NCI-H1048 (cell line): ENCODE results near the gene PRXL2A.
"Not testable (repeated sequence)": the region's sequence is repeated elsewhere in the genome, so short reads cannot be mapped to it uniquely, and the experiment has no call there.

Source experiments
- DNase-seq: peaks from one replicate; lab custom pipeline; 2025; lab: John Stamatoyannopoulos, UW

The PRXL2A gene

GRCh38 chr10:80477813-80478212 is 69.5 kb downstream of the PRXL2A start:
- no peak for DNase-seq

GRCh38 chr10:80480373-80480772 is 72.0 kb downstream of the PRXL2A start:
- DNase-seq = not testable (repeated sequence)

DNA sequence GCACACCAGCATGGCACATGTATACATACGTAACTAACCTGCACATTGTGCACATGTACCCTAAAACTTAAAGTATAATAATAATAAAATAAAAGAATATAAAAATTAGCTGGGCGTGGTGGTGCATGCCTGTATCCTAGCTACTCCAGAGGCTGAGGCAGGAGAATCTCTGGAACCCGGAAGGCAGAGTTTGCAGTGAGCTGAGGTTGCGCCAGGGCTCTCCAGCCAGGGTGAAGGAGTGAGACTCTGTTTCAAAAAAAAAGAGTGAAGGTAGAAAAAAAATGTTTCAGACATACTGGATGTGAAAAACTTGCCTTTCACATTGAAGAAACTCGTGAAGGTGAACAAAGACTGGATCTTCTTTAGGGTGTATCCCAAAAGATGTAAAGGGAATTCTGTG is 72.5 kb downstream of the PRXL2A start:
- no peak for DNase-seq

- no peak for DNase-seq
Observed at GRCh38 chr10:80484243-80484642, 75.9 kb downstream of the PRXL2A start.

GRCh38 chr10:80484676-80485075 is 76.3 kb downstream of the PRXL2A start:
- no peak for DNase-seq

DNA sequence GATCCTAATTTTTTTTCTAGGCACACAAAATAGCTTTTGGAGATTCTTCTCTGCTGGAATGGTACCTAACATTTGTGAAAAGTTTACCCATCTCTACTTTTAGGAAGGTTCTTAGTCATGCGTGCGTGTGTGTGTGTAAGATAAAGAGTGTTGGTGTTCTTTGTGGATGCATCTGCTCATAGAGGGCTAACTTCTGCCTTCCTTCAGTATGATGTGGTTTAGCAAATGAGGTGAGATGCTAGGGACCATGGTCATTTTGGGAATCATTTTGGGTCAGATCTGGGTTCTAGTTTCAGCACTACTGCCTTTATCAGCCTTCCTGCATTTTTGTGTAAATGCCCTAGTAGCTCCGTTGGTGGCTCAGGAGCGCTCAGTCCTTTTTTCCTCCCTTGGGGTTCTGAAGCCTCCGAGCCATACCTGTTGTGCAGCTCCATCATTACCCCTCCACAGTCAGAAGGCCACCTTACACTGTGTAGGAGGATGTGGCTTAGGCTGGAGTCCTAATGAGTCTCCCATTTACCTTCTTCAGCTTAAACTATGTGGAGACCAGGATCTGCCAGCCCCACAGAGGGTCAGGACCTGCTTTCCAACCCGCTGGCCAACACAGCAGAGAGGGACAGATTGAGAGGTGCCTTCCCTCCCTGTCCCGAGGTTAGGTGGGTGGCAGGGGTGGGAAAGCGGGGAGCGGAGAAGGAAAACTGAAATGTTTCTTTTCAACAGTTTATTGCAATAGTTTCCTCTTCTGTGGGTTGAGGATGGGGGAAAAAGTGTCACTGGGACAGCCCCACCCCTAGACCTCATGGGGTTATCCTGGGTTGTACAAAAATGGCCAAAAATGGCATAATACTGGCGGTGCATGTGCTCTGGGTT is 77.0 kb downstream of the PRXL2A start:
- no peak for DNase-seq

DNA sequence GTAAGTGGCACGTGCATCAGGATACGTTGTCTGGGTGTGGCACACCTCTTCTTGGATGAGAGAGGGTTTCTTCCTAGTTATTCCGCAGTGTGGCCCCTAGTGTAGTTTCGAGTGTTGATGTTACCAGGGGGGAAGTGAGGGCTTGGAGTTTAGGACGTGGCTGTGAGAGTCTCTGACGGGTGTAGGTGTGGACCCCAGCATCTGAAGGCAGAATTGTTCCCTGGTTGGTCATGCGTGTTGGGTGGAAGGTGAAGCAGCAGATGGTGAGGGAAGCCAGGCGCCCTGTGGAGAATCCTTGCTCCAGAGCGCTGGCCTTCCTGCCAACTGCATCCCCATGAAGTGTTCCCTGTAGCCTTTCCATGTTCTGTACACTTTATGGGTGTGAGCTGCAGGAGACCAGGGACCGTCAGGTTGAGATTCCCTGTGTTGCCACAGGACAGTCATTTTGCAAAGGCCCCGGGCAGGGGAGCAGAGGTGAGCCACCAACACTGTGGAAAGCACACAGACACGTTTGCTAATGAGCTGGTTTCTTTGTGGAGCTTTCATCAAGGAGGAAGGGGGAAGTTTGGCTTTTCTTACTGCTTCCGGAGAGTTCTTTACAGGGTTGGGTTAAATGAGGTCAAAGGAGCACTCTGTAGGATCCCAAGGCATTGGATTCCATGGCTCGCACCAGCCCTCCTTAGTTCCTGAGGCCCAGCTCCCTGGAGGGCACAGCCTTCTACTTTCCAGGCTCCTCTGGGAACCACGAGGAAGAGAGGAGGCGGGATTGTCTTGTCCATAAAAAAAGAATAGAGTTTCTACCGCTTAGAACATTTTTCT is 77.8 kb downstream of the PRXL2A start:
- DNase-seq = no peak
